22Rv1 (cell line): ENCODE results near the gene CTNNBIP1.

Experiments
- CTCF ChIP-seq: fragments of 450-650 bp; IDR thresholded peaks from 2 replicates; pipeline ENCODE4 v1.5.1; 2017; ENCODE audit warnings: mild to moderate bottlenecking
- ZFX ChIP-seq: fragments of 450-650 bp; IDR thresholded peaks from 2 replicates; pipeline ENCODE4 v1.6.1; 2017; ENCODE audit warnings: antibody characterized with exemption, borderline replicate concordance

GRCh38 chr1:9869831-9870251, 40.2 kb downstream of the CTNNBIP1 start:
- TF ChIP-seq CTCF (no peak), ZFX (no peak)
